ENCODE measurements around the gene BZW1. TPM values are rescaled to one million over a fixed set of nuclear protein-coding genes. Genes with fewer than 3 reads are reported as not detected.

BZW1 gene
- total RNA-seq, 1 experiment from 2014 or later = 322 TPM

- CTCF ChIA-PET = no interaction called here
- Mint-ChIP-seq H3K9me3 (ENCODE audit: unreplicated experiment) (no peaks in the 10 kb centered on the region), H3K36me3 (ENCODE audit: insufficient read depth, unreplicated experiment) (peaks cover 78% of the 10 kb centered on the region), H3K27ac (ENCODE audit: unreplicated experiment) (no peak overlapping the region), H3K4me1 (ENCODE audit: low read depth, unreplicated experiment) (no peaks in the 10 kb centered on the region), H3K4me3 (ENCODE audit: unreplicated experiment) (no peak overlapping the region), H3K27me3 (ENCODE audit: insufficient read depth, unreplicated experiment) (no peaks in the 10 kb centered on the region)
- no TSS peak for BruUV-seq (replicated peaks)
- POLR2A ChIA-PET = no interaction called here
- peaks cover 8% of the 10 kb centered on the region for H3K36me3 ChIP-seq (ENCODE audit: control insufficient read depth, insufficient read depth, low read length)
- no peaks in the 10 kb centered on the region for H3K9me3 ChIP-seq
- no peak for TF ChIP-seq CTCF (IDR thresholded peaks at IDR 0.05; ENCODE audit: insufficient read depth in 1 of 2, low read depth in 1 of 2, low read length in 1 of 2, severe bottlenecking in 1 of 2, unreplicated experiment in 1 of 2)
- H3K4me3 ChIP-seq (ENCODE audit: low read depth, low read length) = no peak overlapping the region
- H3K27me3 ChIP-seq (replicated peaks; ENCODE audit: control insufficient read depth, insufficient read depth, low read length) = no peaks in the 10 kb centered on the region
- DNase-seq = no peak
- intact Hi-C loops (cut with micrococcal nuclease; ENCODE audit: unreplicated experiment) = no loop called here
- H3K4me1 ChIP-seq = no peaks in the 10 kb centered on the region
Measured at GRCh38 chr2:200820573-200821234, 9.0 kb downstream of the BZW1 start.

GRCh38 chr2:200821686-200822245, 10.1 kb downstream of the BZW1 start:
- no peak for DNase-seq
- ChIA-PET POLR2A (no interaction called here), CTCF (no interaction called here)
- Mint-ChIP-seq H3K9me3 (ENCODE audit: unreplicated experiment) (no peaks in the 10 kb centered on the region), H3K4me3 (ENCODE audit: unreplicated experiment) (no peak overlapping the region), H3K27me3 (ENCODE audit: insufficient read depth, unreplicated experiment) (no peaks in the 10 kb centered on the region), H3K36me3 (ENCODE audit: insufficient read depth, unreplicated experiment) (peaks cover 74% of the 10 kb centered on the region), H3K4me1 (ENCODE audit: low read depth, unreplicated experiment) (no peaks in the 10 kb centered on the region), H3K27ac (ENCODE audit: unreplicated experiment) (no peak overlapping the region)
- H3K9me3 ChIP-seq = no peaks in the 10 kb centered on the region
- H3K27me3 ChIP-seq (replicated peaks; ENCODE audit: control insufficient read depth, insufficient read depth, low read length) = no peaks in the 10 kb centered on the region
- no peaks in the 10 kb centered on the region for H3K4me1 ChIP-seq
- intact Hi-C loops (cut with micrococcal nuclease; ENCODE audit: unreplicated experiment) = no loop called here
- BruUV-seq (replicated peaks) = no TSS peak
- no peak for TF ChIP-seq CTCF (IDR thresholded peaks at IDR 0.05; ENCODE audit: insufficient read depth in 1 of 2, low read depth in 1 of 2, low read length in 1 of 2, severe bottlenecking in 1 of 2, unreplicated experiment in 1 of 2)
- no peak overlapping the region for H3K4me3 ChIP-seq (ENCODE audit: low read depth, low read length)
- H3K36me3 ChIP-seq (ENCODE audit: control insufficient read depth, insufficient read depth, low read length) = peaks cover 7% of the 10 kb centered on the region

- no TSS peak for BruUV-seq (replicated peaks)
- no peak for DNase-seq
- ChIA-PET CTCF (interaction anchor here (0.6 kb wide), 1 partner anchor 19 kb away, joined by 3 read pairs; no protein-coding TSS in a partner anchor), POLR2A (no interaction called here)
- no peak for TF ChIP-seq CTCF (IDR thresholded peaks at IDR 0.05; ENCODE audit: insufficient read depth in 1 of 2, low read depth in 1 of 2, low read length in 1 of 2, severe bottlenecking in 1 of 2, unreplicated experiment in 1 of 2)
- no peaks in the 10 kb centered on the region for H3K36me3 ChIP-seq (ENCODE audit: control insufficient read depth, insufficient read depth, low read length)
- Mint-ChIP-seq H3K27ac (ENCODE audit: unreplicated experiment) (no peak overlapping the region), H3K27me3 (ENCODE audit: insufficient read depth, unreplicated experiment) (no peaks in the 10 kb centered on the region), H3K4me3 (ENCODE audit: unreplicated experiment) (no peak overlapping the region), H3K36me3 (ENCODE audit: insufficient read depth, unreplicated experiment) (peaks cover 46% of the 10 kb centered on the region), H3K4me1 (ENCODE audit: low read depth, unreplicated experiment) (no peaks in the 10 kb centered on the region), H3K9me3 (ENCODE audit: unreplicated experiment) (no peaks in the 10 kb centered on the region)
- H3K4me1 ChIP-seq = no peaks in the 10 kb centered on the region
- H3K9me3 ChIP-seq = no peaks in the 10 kb centered on the region
- no peak overlapping the region for H3K4me3 ChIP-seq (ENCODE audit: low read depth, low read length)
- intact Hi-C loops (cut with micrococcal nuclease; ENCODE audit: unreplicated experiment) = no loop called here
- no peaks in the 10 kb centered on the region for H3K27me3 ChIP-seq (replicated peaks; ENCODE audit: control insufficient read depth, insufficient read depth, low read length)
Measured at GRCh38 chr2:200828104-200828503, 16.4 kb downstream of the BZW1 start.
